GM12878 (cell line): ENCODE results near the gene FNDC3B. TPM values are rescaled to one million over a fixed set of nuclear protein-coding genes. Genes with fewer than 3 reads are reported as not detected.

ENCODE experiments used
- ASH2L ChIP-seq: fragments of 300-600, 200-600 bp; sonication (generic); IDR thresholded peaks from 2 replicates; pipeline ENCODE4 v1.6.1; 2017; ENCODE audit warnings: low read depth, mild to moderate bottlenecking, borderline replicate concordance
- DPF2 ChIP-seq: fragments of 450-650 bp; IDR thresholded peaks from 2 replicates; pipeline ENCODE4 v1.6.1; 2017; ENCODE audit warnings: mild to moderate bottlenecking
- EZH2 ChIP-seq: IDR thresholded peaks from 2 replicates; pipeline ENCODE4 v1.6.1; 2012; ENCODE audit warnings: low read depth, mild to moderate bottlenecking, control low read depth, inconsistent platforms, low read length, borderline replicate concordance; ENCODE audit not compliant: control insufficient read depth
- FOS ChIP-seq: IDR thresholded peaks from 3 replicates; pipeline ENCODE4 v1.6.1; 2011; ENCODE audit warnings: borderline replicate concordance; ENCODE audit not compliant: insufficient read length; ENCODE audit errors: extremely low read depth
- HDAC2 ChIP-seq: fragments of 200-600 bp; sonication (generic); IDR thresholded peaks from 2 replicates; pipeline ENCODE4 v1.6.1; 2017
- SMC3 ChIP-seq: IDR thresholded peaks from 2 replicates; pipeline ENCODE4 v1.6.1; 2011; ENCODE audit warnings: low read length, improper control_type of control experiment, borderline replicate concordance
- SUPT20H ChIP-seq: IDR thresholded peaks from 2 replicates; pipeline ENCODE4 v1.6.1; 2011; ENCODE audit warnings: low read depth, mild to moderate bottlenecking, low read length, moderate library complexity, borderline replicate concordance; ENCODE audit not compliant: control insufficient read depth
- TCF12 ChIP-seq: IDR thresholded peaks from 2 replicates; pipeline ENCODE4 v1.6.1; 2011; ENCODE audit warnings: low read depth, mild to moderate bottlenecking, low read length
- ZBED1 ChIP-seq: IDR thresholded peaks from 2 replicates; pipeline ENCODE4 v1.6.1; 2016; ENCODE audit warnings: borderline replicate concordance
- ZNF207 ChIP-seq: fragments of 450-650 bp; IDR thresholded peaks from 2 replicates; pipeline ENCODE4 v1.6.1; 2014; ENCODE audit warnings: antibody characterized with exemption, mild to moderate bottlenecking, borderline replicate concordance
- polyA plus RNA-seq, 11 experiments: library from polyadenylated mRNA; depleted of rRNA in 4 of 11; unstranded in 6 of 11; stranded (reverse) in 5 of 11; fragments of >200 nt; fragmentation: Nextera tagmentation in 4 of 11; fragmentation: Illumina TruSeq in 1 of 11; extraction: Ambion mirVana in 4 of 11; extraction: Trizol in 1 of 11; gene quantifications; 1 replicate in 1 of 11; 2 replicates in 10 of 11; pipeline versions ENCODE4 v1.2.1 to v1.2.3, GENCODE V29; 2011 to 2016; ENCODE audit warnings: inconsistent platforms in 2 of 11, missing spikeins in 2 of 11, low read depth in 1 of 11
- total RNA-seq, 4 experiments: library from RNA; depleted of rRNA in 3 of 4; stranded (reverse); fragments of >200 nt in 3 of 4; fragmentation: Illumina TruSeq in 1 of 4; extraction: Trizol in 1 of 4; gene quantifications; 2 replicates each; pipeline versions ENCODE4 v1.2.1 to v1.2.3, GENCODE V29; 2013 to 2021
- TF ChIP-seq, protein P1 (sequence below): IDR thresholded peaks from 2 replicates; pipeline ENCODE4 v1.6.1; 2012; ENCODE audit warnings: improper control_type of control experiment, low read depth, low read length; ENCODE audit not compliant: insufficient replicate concordance
- TF ChIP-seq, protein P2 (sequence below): fragments of 450-650 bp; formaldehyde crosslinking; IDR thresholded peaks from 2 replicates; pipeline ENCODE4 v1.4.0; 2020; ENCODE audit warnings: mild to moderate bottlenecking, moderate library complexity
- TF ChIP-seq, protein P3 (sequence below): IDR thresholded peaks from 2 replicates; pipeline ENCODE4 v1.6.1; 2011; ENCODE audit warnings: low read depth, mild to moderate bottlenecking, low read length, moderate library complexity, borderline replicate concordance; ENCODE audit errors: extremely low read depth
- TF ChIP-seq, protein P4 (sequence below): IDR thresholded peaks from 2 replicates; pipeline ENCODE4 v1.6.1; 2012; ENCODE audit warnings: low read depth, low read length, improper control_type of control experiment
- TF ChIP-seq, protein P5 (sequence below): fragments of 450-650 bp; IDR thresholded peaks from 2 replicates; pipeline ENCODE4 v1.6.1; 2016; ENCODE audit warnings: mild to moderate bottlenecking, moderate library complexity, borderline replicate concordance

FNDC3B gene
- total and polyA plus RNA-seq, 10 of the 15 experiments (the other 5 are each of a cell fraction or from before 2014, with no cell fraction given): 7.9 to 35.0 (median 18.5) TPM

DNA sequence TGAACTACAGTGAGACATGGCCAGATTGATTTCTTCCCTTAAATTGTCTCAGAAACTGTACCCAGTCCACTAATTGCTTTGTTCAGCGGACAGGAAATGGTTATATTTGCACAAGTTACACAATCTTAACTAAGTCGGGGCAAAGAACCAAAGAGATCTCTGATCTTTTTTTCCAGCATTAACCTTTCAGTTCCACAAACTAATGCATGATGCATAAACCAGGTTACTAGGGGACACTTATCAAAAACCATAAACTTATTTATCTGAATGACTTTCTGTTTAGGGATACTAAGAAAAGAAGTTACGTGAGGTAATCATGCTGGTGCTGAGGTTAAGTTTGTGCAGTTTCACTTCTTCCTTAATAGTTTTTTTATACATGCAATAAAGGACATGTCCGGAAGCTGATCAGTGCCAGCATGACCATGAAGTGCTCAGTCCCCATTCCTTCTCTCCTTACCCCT, 22.4 kb downstream of the FNDC3B start (continued):
- TF ChIP-seq, protein P1, sequence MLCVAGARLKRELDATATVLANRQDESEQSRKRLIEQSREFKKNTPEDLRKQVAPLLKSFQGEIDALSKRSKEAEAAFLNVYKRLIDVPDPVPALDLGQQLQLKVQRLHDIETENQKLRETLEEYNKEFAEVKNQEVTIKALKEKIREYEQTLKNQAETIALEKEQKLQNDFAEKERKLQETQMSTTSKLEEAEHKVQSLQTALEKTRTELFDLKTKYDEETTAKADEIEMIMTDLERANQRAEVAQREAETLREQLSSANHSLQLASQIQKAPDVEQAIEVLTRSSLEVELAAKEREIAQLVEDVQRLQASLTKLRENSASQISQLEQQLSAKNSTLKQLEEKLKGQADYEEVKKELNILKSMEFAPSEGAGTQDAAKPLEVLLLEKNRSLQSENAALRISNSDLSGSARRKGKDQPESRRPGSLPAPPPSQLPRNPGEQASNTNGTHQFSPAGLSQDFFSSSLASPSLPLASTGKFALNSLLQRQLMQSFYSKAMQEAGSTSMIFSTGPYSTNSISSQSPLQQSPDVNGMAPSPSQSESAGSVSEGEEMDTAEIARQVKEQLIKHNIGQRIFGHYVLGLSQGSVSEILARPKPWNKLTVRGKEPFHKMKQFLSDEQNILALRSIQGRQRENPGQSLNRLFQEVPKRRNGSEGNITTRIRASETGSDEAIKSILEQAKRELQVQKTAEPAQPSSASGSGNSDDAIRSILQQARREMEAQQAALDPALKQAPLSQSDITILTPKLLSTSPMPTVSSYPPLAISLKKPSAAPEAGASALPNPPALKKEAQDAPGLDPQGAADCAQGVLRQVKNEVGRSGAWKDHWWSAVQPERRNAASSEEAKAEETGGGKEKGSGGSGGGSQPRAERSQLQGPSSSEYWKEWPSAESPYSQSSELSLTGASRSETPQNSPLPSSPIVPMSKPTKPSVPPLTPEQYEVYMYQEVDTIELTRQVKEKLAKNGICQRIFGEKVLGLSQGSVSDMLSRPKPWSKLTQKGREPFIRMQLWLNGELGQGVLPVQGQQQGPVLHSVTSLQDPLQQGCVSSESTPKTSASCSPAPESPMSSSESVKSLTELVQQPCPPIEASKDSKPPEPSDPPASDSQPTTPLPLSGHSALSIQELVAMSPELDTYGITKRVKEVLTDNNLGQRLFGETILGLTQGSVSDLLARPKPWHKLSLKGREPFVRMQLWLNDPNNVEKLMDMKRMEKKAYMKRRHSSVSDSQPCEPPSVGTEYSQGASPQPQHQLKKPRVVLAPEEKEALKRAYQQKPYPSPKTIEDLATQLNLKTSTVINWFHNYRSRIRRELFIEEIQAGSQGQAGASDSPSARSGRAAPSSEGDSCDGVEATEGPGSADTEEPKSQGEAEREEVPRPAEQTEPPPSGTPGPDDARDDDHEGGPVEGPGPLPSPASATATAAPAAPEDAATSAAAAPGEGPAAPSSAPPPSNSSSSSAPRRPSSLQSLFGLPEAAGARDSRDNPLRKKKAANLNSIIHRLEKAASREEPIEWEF: peak; percentile 34
- TF ChIP-seq, protein P2, sequence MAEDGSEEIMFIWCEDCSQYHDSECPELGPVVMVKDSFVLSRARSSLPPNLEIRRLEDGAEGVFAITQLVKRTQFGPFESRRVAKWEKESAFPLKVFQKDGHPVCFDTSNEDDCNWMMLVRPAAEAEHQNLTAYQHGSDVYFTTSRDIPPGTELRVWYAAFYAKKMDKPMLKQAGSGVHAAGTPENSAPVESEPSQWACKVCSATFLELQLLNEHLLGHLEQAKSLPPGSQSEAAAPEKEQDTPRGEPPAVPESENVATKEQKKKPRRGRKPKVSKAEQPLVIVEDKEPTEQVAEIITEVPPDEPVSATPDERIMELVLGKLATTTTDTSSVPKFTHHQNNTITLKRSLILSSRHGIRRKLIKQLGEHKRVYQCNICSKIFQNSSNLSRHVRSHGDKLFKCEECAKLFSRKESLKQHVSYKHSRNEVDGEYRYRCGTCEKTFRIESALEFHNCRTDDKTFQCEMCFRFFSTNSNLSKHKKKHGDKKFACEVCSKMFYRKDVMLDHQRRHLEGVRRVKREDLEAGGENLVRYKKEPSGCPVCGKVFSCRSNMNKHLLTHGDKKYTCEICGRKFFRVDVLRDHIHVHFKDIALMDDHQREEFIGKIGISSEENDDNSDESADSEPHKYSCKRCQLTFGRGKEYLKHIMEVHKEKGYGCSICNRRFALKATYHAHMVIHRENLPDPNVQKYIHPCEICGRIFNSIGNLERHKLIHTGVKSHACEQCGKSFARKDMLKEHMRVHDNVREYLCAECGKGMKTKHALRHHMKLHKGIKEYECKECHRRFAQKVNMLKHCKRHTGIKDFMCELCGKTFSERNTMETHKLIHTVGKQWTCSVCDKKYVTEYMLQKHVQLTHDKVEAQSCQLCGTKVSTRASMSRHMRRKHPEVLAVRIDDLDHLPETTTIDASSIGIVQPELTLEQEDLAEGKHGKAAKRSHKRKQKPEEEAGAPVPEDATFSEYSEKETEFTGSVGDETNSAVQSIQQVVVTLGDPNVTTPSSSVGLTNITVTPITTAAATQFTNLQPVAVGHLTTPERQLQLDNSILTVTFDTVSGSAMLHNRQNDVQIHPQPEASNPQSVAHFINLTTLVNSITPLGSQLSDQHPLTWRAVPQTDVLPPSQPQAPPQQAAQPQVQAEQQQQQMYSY (CRISPR knock-in tag): no peak
- TF ChIP-seq HDAC2 (no peak), ZNF207 (no peak), SUPT20H (no peak), FOS (no peak), DPF2 (peak; percentile 91), ASH2L (no peak), ZBED1 (peak; percentile 80; the same call in 1 of the 2 replicates), EZH2 (no peak), TCF12 (0 out of 2 replicates have a peak, but pooled peaks have one; percentile 17), SMC3 (no peak)
- TF ChIP-seq, protein P3, sequence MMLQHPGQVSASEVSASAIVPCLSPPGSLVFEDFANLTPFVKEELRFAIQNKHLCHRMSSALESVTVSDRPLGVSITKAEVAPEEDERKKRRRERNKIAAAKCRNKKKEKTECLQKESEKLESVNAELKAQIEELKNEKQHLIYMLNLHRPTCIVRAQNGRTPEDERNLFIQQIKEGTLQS: no peak
- TF ChIP-seq, protein P4, sequence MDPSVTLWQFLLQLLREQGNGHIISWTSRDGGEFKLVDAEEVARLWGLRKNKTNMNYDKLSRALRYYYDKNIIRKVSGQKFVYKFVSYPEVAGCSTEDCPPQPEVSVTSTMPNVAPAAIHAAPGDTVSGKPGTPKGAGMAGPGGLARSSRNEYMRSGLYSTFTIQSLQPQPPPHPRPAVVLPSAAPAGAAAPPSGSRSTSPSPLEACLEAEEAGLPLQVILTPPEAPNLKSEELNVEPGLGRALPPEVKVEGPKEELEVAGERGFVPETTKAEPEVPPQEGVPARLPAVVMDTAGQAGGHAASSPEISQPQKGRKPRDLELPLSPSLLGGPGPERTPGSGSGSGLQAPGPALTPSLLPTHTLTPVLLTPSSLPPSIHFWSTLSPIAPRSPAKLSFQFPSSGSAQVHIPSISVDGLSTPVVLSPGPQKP: peak; percentile 52; the same call in 1 of the 2 replicates
- TF ChIP-seq, protein P5, sequence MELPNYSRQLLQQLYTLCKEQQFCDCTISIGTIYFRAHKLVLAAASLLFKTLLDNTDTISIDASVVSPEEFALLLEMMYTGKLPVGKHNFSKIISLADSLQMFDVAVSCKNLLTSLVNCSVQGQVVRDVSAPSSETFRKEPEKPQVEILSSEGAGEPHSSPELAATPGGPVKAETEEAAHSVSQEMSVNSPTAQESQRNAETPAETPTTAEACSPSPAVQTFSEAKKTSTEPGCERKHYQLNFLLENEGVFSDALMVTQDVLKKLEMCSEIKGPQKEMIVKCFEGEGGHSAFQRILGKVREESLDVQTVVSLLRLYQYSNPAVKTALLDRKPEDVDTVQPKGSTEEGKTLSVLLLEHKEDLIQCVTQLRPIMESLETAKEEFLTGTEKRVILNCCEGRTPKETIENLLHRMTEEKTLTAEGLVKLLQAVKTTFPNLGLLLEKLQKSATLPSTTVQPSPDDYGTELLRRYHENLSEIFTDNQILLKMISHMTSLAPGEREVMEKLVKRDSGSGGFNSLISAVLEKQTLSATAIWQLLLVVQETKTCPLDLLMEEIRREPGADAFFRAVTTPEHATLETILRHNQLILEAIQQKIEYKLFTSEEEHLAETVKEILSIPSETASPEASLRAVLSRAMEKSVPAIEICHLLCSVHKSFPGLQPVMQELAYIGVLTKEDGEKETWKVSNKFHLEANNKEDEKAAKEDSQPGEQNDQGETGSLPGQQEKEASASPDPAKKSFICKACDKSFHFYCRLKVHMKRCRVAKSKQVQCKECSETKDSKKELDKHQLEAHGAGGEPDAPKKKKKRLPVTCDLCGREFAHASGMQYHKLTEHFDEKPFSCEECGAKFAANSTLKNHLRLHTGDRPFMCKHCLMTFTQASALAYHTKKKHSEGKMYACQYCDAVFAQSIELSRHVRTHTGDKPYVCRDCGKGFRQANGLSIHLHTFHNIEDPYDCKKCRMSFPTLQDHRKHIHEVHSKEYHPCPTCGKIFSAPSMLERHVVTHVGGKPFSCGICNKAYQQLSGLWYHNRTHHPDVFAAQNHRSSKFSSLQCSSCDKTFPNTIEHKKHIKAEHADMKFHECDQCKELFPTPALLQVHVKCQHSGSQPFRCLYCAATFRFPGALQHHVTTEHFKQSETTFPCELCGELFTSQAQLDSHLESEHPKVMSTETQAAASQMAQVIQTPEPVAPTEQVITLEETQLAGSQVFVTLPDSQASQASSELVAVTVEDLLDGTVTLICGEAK: no peak
